Fibroblast of pulmonary artery (primary cell): ENCODE results near the gene ASF1A.

ENCODE experiments used
- DNase-seq: peaks from one replicate; pipeline ENCODE4 v3.0.0-alpha.2; 2010; ENCODE audit warnings: low read depth
- H3K4me3 ChIP-seq: replicated peaks from 2 replicates; pipeline ENCODE4 v1.5.1; 2011; ENCODE audit warnings: low read depth, mild to moderate bottlenecking, control low read depth, low read length, moderate library complexity
- CTCF ChIP-seq: IDR thresholded peaks from 2 replicates; pipeline ENCODE4 v1.5.1; 2011; ENCODE audit warnings: mild to moderate bottlenecking, control low read depth, low read length, inconsistent platforms; ENCODE audit errors: missing control alignments

ASF1A gene

GRCh38 chr6:118897386-118897785 lies 3.4 kb downstream of the ASF1A start:
- DNase-seq = no peak
- no peak for TF ChIP-seq CTCF
- no peak overlapping the region for H3K4me3 ChIP-seq

GRCh38 chr6:118899948-118900347 lies 6.0 kb downstream of the ASF1A start:
- no peak for TF ChIP-seq CTCF
- no peak overlapping the region for H3K4me3 ChIP-seq
- no peak for DNase-seq

GRCh38 chr6:118902726-118903125 lies 8.8 kb downstream of the ASF1A start:
- no peak for TF ChIP-seq CTCF
- no peak overlapping the region for H3K4me3 ChIP-seq
- peak; percentile 30 for DNase-seq

DNA sequence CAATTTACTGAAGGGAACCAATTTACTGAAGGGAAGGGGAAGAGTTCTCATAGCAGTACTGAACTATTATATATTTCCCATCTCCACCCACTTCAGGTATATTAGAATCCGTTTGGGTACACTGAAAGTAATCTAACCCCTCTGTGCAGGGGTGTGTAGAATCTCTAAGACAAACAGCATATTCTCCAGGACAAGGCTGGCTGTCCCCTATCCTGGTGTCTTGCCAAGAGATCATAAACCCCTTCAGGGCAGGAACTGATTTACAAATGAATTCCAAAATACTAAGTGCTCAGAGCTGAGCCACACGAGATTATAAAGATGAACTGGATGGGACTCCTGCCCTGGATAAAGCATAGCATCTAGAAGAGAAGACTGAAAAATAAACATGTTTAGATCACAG lies 9.2 kb downstream of the ASF1A start:
- no peak for TF ChIP-seq CTCF
- no peak overlapping the region for H3K4me3 ChIP-seq
- DNase-seq = no peak

GRCh38 chr6:118903691-118904090 lies 9.7 kb downstream of the ASF1A start:
- H3K4me3 ChIP-seq = no peak overlapping the region
- DNase-seq = no peak
- no peak for TF ChIP-seq CTCF

DNA sequence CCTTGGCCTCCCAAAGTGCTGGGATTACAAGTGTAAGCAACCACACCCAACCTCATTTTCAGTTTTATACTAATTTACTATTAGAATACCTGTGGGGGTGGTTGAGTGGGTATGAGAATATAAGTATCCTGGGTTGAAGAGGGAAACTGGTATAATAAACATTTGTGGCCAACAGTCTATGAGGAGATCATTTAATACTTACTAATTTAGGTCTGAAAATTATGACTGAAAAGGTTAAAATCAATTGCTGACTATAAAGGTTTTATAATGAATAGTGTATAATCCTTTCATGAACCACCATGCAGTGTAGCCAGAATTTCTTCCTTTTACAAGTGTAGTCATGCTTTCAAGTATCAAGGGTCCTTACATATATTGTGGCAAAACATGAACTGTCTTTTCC lies 11.1 kb downstream of the ASF1A start:
- no peak overlapping the region for H3K4me3 ChIP-seq
- no peak for TF ChIP-seq CTCF
- DNase-seq = no peak

GRCh38 chr6:118905851-118906250 lies 11.9 kb downstream of the ASF1A start:
- no peak overlapping the region for H3K4me3 ChIP-seq
- no peak for TF ChIP-seq CTCF
- DNase-seq = no peak
